ENCODE results near the gene ANO6. TPM values are rescaled to one million over a fixed set of nuclear protein-coding genes. Genes with fewer than 3 reads are reported as not detected.

The ANO6 gene
- total RNA-seq, 1 donor from 2014 or later: 64.1 TPM

- ATAC-seq: no peak
- Histone ChIP-seq H3K4me1 (peaks cover 18% of the 10 kb centered on the region), H3K36me3 (no peaks in the 10 kb centered on the region), H3K27me3 (ENCODE audit: low read depth) (no peaks in the 10 kb centered on the region), H3K27ac (no peak overlapping the region), H3K9me3 (no peaks in the 10 kb centered on the region), H3K4me3 (no peak overlapping the region)
- DNase-seq: no peak
- no peak for TF ChIP-seq CTCF (IDR thresholded peaks at IDR 0.05)
- intact Hi-C loops (cut with DNase I): no loop called here
These were observed 28.1 kb downstream of the ANO6 start for GRCh38 chr12:45243963-45244362.

- TF ChIP-seq CTCF (IDR thresholded peaks at IDR 0.05): no peak
- H3K4me3 ChIP-seq: peak overlapping the region; percentile 17
- intact Hi-C loops (cut with DNase I): no loop called here
- no peaks in the 10 kb centered on the region for H3K36me3 ChIP-seq
- ATAC-seq: peak; percentile 76 to 81
- no peaks in the 10 kb centered on the region for H3K9me3 ChIP-seq
- H3K27me3 ChIP-seq (ENCODE audit: low read depth): no peaks in the 10 kb centered on the region
- peaks cover 18% of the 10 kb centered on the region for H3K4me1 ChIP-seq
- H3K27ac ChIP-seq: peak overlapping the region; percentile 20
- DNase-seq: no peak
These were observed 28.9 kb downstream of the ANO6 start for GRCh38 chr12:45244561-45245343.

GRCh38 chr12:45246236-45246635 is 30.3 kb downstream of the ANO6 start:
- no peak for TF ChIP-seq CTCF (IDR thresholded peaks at IDR 0.05)
- Histone ChIP-seq H3K36me3 (no peaks in the 10 kb centered on the region), H3K4me1 (peaks cover 18% of the 10 kb centered on the region), H3K27ac (no peak overlapping the region), H3K9me3 (no peaks in the 10 kb centered on the region), H3K4me3 (no peak overlapping the region), H3K27me3 (ENCODE audit: low read depth) (no peaks in the 10 kb centered on the region)
- DNase-seq (no peak), ATAC-seq (no peak)
- intact Hi-C loops (cut with DNase I): no loop called here

DNA sequence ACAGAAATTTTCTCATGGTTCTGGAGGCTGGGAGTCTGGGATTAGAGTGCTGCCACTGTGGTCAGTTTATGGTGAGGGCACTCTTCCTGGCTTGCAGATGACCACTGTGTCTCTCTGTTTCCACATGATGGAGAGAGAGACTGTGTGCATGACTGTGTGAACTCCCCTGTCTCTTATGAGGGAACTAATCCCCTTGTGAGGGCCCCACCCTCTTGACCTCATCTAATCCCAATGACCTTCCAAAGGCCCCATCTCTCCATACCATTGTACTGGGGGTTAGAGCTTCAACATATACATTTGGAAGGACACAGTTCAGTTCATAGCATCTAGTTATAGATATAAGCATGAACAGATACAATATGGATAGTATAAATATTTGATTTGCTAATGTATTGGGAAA is 31.7 kb downstream of the ANO6 start:
- DNase-seq (no peak), ATAC-seq (no peak)
- intact Hi-C loops (cut with DNase I): no loop called here
- Histone ChIP-seq H3K27me3 (ENCODE audit: low read depth) (no peaks in the 10 kb centered on the region), H3K4me3 (no peak overlapping the region), H3K4me1 (peaks cover 18% of the 10 kb centered on the region), H3K9me3 (no peaks in the 10 kb centered on the region), H3K27ac (no peak overlapping the region), H3K36me3 (no peaks in the 10 kb centered on the region)
- no peak for TF ChIP-seq CTCF (IDR thresholded peaks at IDR 0.05)

DNA sequence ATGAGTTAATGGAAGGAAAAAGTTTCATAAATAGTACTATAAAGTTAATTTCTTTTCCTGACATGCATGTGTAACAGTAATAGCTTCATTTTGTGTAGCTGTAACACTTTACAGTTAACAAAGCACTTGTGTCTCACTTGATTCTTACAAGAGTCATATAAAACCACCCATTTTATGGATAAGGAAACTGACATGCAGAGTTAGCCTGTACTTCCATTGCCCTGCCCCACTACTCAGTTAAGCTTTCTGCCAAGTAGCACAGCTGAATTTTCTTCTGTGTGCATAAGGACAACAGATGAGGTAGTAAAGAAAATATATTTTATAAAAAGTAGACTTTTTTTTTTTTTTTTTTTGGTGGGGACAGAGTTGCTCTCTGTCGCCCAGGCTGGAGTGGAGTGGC is 32.2 kb downstream of the ANO6 start:
- Histone ChIP-seq H3K4me1 (peaks cover 18% of the 10 kb centered on the region), H3K36me3 (no peaks in the 10 kb centered on the region), H3K9me3 (no peaks in the 10 kb centered on the region), H3K4me3 (no peak overlapping the region), H3K27ac (no peak overlapping the region), H3K27me3 (ENCODE audit: low read depth) (no peaks in the 10 kb centered on the region)
- TF ChIP-seq CTCF (IDR thresholded peaks at IDR 0.05): no peak
- intact Hi-C loops (cut with DNase I): no loop called here
- ATAC-seq (no peak), DNase-seq (no peak)

All from lower lobe of right lung (tissue), 2 donors.